ENCODE data around the gene SUCLG2. TPM values are rescaled to one million over a fixed set of nuclear protein-coding genes. Genes with fewer than 3 reads are reported as not detected.

SUCLG2 gene
- total and polyA plus RNA-seq, 10 of the 15 experiments (the other 5 are each of a cell fraction or from before 2014, with no cell fraction given), result 17.8 to 50.9 (median 37.2) TPM

- Histone ChIP-seq H3K4me3 (no peak overlapping the region), H3K9me3 (replicated peaks; ENCODE audit: control insufficient read depth, insufficient read depth, low read length) (no peaks in the 10 kb centered on the region; the same call in 2 of the 3 replicates), H3K27me3 (replicated peaks in 1 of 2; ENCODE audit: control insufficient read depth in 2 of 2, insufficient read depth in 2 of 2, low read length in 1 of 2) (no peaks in the 10 kb centered on the region), H3K4me2 (ENCODE audit: control insufficient read depth, insufficient read depth) (no peak overlapping the region), H4K20me1 (ENCODE audit: control insufficient read depth, insufficient read depth) (no peaks in the 10 kb centered on the region), H3K4me1 (ENCODE audit: control insufficient read depth, insufficient read depth, low read length) (no peaks in the 10 kb centered on the region; the same call in 1 of the 2 replicates), H3K27ac (ENCODE audit: control insufficient read depth, insufficient read depth) (no peak overlapping the region), H3K9ac (ENCODE audit: control insufficient read depth, insufficient read depth, low read length) (no peak overlapping the region), H3K36me3 (ENCODE audit: control insufficient read depth in 2 of 2, insufficient read depth in 2 of 2, low read length in 1 of 2) (peaks cover 0 to 7% of the 10 kb centered on the region in 2 experiments; a peak in 1 of 4 replicates), H3K79me2 (ENCODE audit: control insufficient read depth, insufficient read depth, low read length) (peaks cover 2% of the 10 kb centered on the region; the same call in 1 of the 2 replicates), H2AFZ (ENCODE audit: control insufficient read depth, low read depth, low read length) (no peak overlapping the region)
- POLR2A ChIA-PET, result no interaction called here
- in situ Hi-C loops (cut with MboI) (no loop called here), intact Hi-C loops (cut with micrococcal nuclease; ENCODE audit: unreplicated experiment) (no loop called here)
- no TSS peak for BruUV-seq (replicated peaks)
- SMC1A ChIA-PET (ENCODE audit: uncharacterized antibody, unreplicated experiment), result interaction anchor here (0.7 to 1.8 kb wide), 2 partner anchors 11 to 112 kb away, joined by 3 to 5 read pairs; no protein-coding TSS in a partner anchor
- no peak for TF ChIP-seq RELA (IDR thresholded peaks at IDR 0.05; ENCODE audit: borderline replicate concordance, partially characterized antibody)
- TF ChIP-seq MYB (IDR thresholded peaks at IDR 0.05; ENCODE audit: borderline replicate concordance, low read depth, low read length), result no peak
- no peak for TF ChIP-seq TBL1XR1 (IDR thresholded peaks at IDR 0.05; ENCODE audit: low read depth, low read length)
- TF ChIP-seq MXI1 (IDR thresholded peaks at IDR 0.05; ENCODE audit: low read depth, low read length), result no peak
- TF ChIP-seq ZBED1 (IDR thresholded peaks at IDR 0.05; ENCODE audit: borderline replicate concordance), result no peak
- no peak for TF ChIP-seq ASH2L (IDR thresholded peaks at IDR 0.05; ENCODE audit: borderline replicate concordance, low read depth)
- no peak for TF ChIP-seq SP1 (IDR thresholded peaks at IDR 0.05; ENCODE audit: low read depth, low read length)
- no peak for TF ChIP-seq ATF3 (IDR thresholded peaks at IDR 0.05; ENCODE audit: borderline replicate concordance, extremely low read depth, low read depth, low read length)
- TF ChIP-seq PAX8 (IDR thresholded peaks at IDR 0.05), result no peak
- no peak for TF ChIP-seq REST (IDR thresholded peaks at IDR 0.05; ENCODE audit: low read depth, low read length)
- no peak for TF ChIP-seq RAD51 (IDR thresholded peaks at IDR 0.05)
- TF ChIP-seq BHLHE40 (IDR thresholded peaks at IDR 0.05; ENCODE audit: borderline replicate concordance in 1 of 2, low read depth in 2 of 2, low read length in 1 of 2), result no peak
- no peak for TF ChIP-seq WRNIP1 (IDR thresholded peaks at IDR 0.05; ENCODE audit: borderline replicate concordance, low read depth, low read length)
- no peak for TF ChIP-seq IKZF1 (conservative IDR thresholded peaks at IDR 0.05)
- no peak for TF ChIP-seq CHD4 (IDR thresholded peaks at IDR 0.05)
- RAD21 ChIA-PET (ENCODE audit: unreplicated experiment), result no interaction called here
- DNase-seq (ENCODE audit: low read depth, low spot score) (no peak), FAIRE-seq (no peak), ATAC-seq (no peak)
- 97% methylated on average over 2 of the region's 2 CpGs for WGBS (ENCODE audit: insufficient coverage, insufficient replicate concordance, low lambda C conversion rate, missing lambda C conversion rate)
- CTCF ChIA-PET, result interaction anchor here (1.0 kb wide), 2 partner anchors 12 to 13 kb away, joined by 3 read pairs; no protein-coding TSS in a partner anchor
These were observed 29.7 kb downstream of the SUCLG2 start for GRCh38 chr3:67624687-67625086.
